Left ventricle myocardium inferior (tissue), 1 donor: ENCODE data around the gene ZNF800. TPM values are rescaled to one million over a fixed set of nuclear protein-coding genes. Genes with fewer than 3 reads are reported as not detected.

Experiments used
- DNase-seq: peaks from one replicate; pipeline ENCODE4 v3.0.0-alpha.2; 2020
- H3K27ac ChIP-seq: fragments of 200-600 bp; replicated peaks from 2 replicates; pipeline ENCODE4 v1.8.0; 2021
- H3K27me3 ChIP-seq: fragments of 200-600 bp; 2 replicates; pipeline ENCODE4 v1.8.0; 2021; ENCODE audit warnings: low read depth
- H3K36me3 ChIP-seq: fragments of 200-600 bp; 2 replicates; pipeline ENCODE4 v1.8.0; 2021
- H3K4me1 ChIP-seq: fragments of 200-600 bp; 2 replicates; pipeline ENCODE4 v1.8.0; 2021
- H3K4me3 ChIP-seq: fragments of 200-600 bp; 2 replicates; pipeline ENCODE4 v1.8.0; 2021; ENCODE audit warnings: mild to moderate bottlenecking, moderate library complexity
- H3K9me3 ChIP-seq: fragments of 200-600 bp; replicated peaks from 2 replicates; pipeline ENCODE4 v1.8.0; 2021
- intact Hi-C: fragments of 100-400 bp; cut with micrococcal nuclease; formaldehyde crosslinking; loops from one replicate; pipeline ENCODE4 v1.11.0; 2022
- total RNA-seq: library from RNA; stranded (reverse); fragmentation: NEBNext Ultra II Directional; extraction: Animal tissue kit (Norgen Biotek cat#: 25700); gene quantifications from one replicate; pipeline ENCODE4 v1.2.1, GENCODE V29; 2021
- TF ChIP-seq, protein P1 (sequence below): fragments of 200-600 bp; IDR thresholded peaks from 2 replicates; pipeline ENCODE4 v1.8.0; 2021; ENCODE audit warnings: antibody characterized with exemption, mild to moderate bottlenecking, borderline replicate concordance
- donor health status: DM: no; HTN: yes; CAD: no; lungs with severe emphysema.

The ZNF800 gene
- total RNA-seq, 1 donor from 2014 or later = 17.3 TPM

DNA sequence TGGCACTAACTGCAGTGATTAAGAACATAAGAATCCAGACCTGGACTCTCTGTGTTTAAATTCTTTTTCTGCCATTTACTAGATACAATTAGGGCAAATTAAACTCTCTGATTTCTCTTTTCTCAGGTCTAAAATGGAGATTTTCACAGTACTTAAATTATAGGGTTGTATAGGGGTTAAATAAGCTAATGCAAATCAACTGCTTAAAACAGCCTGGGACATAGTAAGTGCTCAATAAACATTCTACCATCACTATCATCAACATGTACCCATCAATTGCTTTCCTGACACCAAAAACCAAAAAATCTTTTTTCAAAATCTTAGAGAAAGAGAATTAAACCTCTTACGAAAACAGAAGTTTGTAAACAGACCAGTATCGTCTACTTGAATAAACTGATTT is 4.5 kb downstream of the ZNF800 start:
- Histone ChIP-seq H3K27me3 (no peaks in the 10 kb centered on the region), H3K4me3 (no peak overlapping the region), H3K4me1 (peaks cover 78% of the 10 kb centered on the region), H3K27ac (no peak overlapping the region), H3K36me3 (peaks cover 37% of the 10 kb centered on the region), H3K9me3 (no peaks in the 10 kb centered on the region)
- intact Hi-C loops = no loop called here
- TF ChIP-seq, protein P1, sequence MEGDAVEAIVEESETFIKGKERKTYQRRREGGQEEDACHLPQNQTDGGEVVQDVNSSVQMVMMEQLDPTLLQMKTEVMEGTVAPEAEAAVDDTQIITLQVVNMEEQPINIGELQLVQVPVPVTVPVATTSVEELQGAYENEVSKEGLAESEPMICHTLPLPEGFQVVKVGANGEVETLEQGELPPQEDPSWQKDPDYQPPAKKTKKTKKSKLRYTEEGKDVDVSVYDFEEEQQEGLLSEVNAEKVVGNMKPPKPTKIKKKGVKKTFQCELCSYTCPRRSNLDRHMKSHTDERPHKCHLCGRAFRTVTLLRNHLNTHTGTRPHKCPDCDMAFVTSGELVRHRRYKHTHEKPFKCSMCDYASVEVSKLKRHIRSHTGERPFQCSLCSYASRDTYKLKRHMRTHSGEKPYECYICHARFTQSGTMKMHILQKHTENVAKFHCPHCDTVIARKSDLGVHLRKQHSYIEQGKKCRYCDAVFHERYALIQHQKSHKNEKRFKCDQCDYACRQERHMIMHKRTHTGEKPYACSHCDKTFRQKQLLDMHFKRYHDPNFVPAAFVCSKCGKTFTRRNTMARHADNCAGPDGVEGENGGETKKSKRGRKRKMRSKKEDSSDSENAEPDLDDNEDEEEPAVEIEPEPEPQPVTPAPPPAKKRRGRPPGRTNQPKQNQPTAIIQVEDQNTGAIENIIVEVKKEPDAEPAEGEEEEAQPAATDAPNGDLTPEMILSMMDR = no peak
- DNase-seq = no peak

DNA sequence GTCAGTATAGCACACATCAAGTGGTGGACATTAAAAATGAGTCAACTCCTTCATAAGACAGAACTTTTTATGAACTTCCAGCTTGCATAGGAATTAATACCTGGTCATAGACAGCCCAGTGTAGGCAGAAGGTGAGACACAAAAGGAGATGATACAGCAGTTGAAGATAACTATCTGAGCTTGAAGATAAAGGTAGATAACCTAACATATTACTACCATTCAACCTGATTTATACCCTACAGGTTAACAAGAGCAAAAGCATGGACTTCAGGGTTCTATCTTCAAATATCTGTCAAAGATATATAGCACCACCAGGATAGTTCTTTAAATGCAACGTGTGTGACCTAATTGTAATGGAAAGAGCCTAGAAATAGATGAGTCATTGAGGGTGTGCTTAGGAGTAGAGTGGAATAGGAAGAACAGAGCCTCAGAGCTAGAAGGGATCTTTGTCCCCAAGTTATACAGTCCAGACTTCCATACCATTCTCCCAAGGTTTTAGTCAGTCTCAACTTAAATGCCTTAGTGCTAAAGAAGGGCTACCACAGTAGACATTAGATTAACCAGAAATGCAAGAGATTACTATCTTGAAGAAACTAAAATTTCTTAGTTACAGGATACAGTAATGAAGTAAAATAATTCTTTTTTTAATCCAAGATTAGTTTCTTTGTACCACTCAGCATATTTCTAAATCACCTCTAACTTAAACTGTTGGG is 9.2 kb downstream of the ZNF800 start:
- DNase-seq = no peak
- H3K36me3 ChIP-seq = peaks cover 37% of the 10 kb centered on the region
- no peaks in the 10 kb centered on the region for H3K9me3 ChIP-seq
- peaks cover 64% of the 10 kb centered on the region for H3K4me1 ChIP-seq
- TF ChIP-seq, protein P1 = no peak
- intact Hi-C loops = no loop called here
- no peak overlapping the region for H3K4me3 ChIP-seq
- no peak overlapping the region for H3K27ac ChIP-seq
- no peaks in the 10 kb centered on the region for H3K27me3 ChIP-seq

DNA sequence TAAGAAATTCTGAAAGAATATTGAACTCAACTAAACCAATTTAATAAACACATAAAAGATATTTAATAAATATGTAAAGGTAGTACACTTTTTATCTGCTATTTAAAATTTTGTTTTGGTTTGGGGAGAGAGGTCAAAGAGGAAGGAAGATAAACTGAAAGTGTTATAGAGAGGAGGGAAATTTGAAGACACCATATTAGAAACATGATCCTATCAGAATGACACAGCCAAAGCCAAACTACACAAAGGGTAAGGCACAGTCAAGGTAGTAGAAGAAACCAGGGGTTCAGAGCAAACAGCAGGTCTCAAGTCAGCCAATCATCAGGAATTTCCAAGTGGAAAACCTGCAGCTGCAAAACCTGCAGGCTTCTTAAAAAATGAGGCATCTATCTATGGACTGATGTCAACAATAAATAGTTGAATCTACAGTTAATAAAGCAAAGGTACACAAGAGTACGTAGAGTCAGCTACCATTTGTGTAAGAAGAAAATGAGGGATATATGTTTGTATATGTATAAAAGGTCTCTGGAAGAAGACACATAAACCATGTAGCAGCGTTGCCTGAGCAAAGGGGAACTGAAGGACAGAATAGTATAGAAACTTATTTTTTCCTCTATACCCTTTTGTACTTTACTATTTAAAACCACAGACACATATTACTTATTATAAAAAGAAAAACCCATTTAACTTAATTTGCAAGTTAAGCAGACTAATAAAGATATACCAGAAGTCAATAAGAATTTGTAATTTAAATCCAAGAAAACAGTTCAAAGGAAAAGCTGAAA is 10.0 kb downstream of the ZNF800 start:
- H3K4me1 ChIP-seq = peaks cover 63% of the 10 kb centered on the region
- DNase-seq = no peak
- no peaks in the 10 kb centered on the region for H3K27me3 ChIP-seq
- no peaks in the 10 kb centered on the region for H3K9me3 ChIP-seq
- peaks cover 37% of the 10 kb centered on the region for H3K36me3 ChIP-seq
- intact Hi-C loops = no loop called here
- TF ChIP-seq, protein P1 = no peak
- no peak overlapping the region for H3K4me3 ChIP-seq
- H3K27ac ChIP-seq = no peak overlapping the region

DNA sequence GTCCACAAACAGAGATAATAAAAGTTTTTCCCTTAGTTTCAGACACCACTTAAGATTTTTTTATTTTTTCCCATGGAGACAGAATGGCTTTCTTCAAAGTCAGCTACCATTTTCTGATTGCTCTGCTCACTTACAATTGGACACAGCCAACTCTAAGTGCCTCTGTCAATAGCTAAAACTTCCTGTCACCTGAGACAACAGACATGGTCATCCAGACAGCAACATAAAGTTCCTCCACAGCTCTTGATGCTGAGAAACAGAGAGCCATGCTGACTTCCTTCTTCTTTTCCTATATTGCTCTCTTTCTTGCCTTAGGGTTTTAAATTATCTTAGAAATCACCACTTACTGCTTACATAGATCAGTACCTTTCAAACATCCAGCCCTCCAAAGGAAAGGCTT is 12.0 kb downstream of the ZNF800 start:
- Histone ChIP-seq H3K4me1 (peaks cover 44% of the 10 kb centered on the region), H3K36me3 (peaks cover 33% of the 10 kb centered on the region), H3K27me3 (no peaks in the 10 kb centered on the region), H3K27ac (no peak overlapping the region), H3K9me3 (no peaks in the 10 kb centered on the region), H3K4me3 (no peak overlapping the region)
- TF ChIP-seq, protein P1 = no peak
- DNase-seq = no peak
- intact Hi-C loops = no loop called here

DNA sequence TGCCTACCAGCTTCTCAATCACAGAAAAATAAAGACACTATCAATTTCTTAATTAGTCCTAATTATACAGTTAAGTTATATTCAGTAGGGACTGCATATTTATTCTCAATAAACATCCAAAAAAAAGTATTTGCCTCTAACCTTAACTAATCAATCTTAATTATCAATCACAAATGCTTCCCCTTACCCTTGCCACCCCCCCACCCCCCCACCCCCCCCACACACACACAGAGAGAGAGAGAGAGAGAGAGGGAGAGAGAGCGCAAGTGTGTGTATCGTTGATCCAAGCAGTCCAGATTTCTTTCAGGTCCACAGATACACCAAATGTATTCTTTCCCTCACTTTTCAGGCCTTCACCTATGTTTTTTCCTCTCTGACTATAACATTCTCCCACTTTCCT is 12.9 kb downstream of the ZNF800 start:
- Histone ChIP-seq H3K27ac (no peak overlapping the region), H3K9me3 (no peaks in the 10 kb centered on the region), H3K4me1 (peaks cover 40% of the 10 kb centered on the region), H3K27me3 (no peaks in the 10 kb centered on the region), H3K36me3 (peaks cover 33% of the 10 kb centered on the region), H3K4me3 (no peak overlapping the region)
- intact Hi-C loops = no loop called here
- no peak for DNase-seq
- TF ChIP-seq, protein P1 = no peak
